Keratinocyte (primary cell): ENCODE data around the gene FAF1.

ENCODE experiments used
- EZH2 ChIP-seq: IDR thresholded peaks from one replicate; pipeline ENCODE4 v1.6.1; 2012; ENCODE audit warnings: inconsistent platforms, mild to moderate bottlenecking, low read length, moderate library complexity
- TF ChIP-seq, protein P1 (sequence below), 3 experiments: IDR thresholded peaks in 1 of 3; conservative IDR thresholded peaks in 1 of 3; optimal IDR thresholded peaks in 1 of 3; 2 replicates in 2 of 3; 3 replicates in 1 of 3; pipeline versions ENCODE3 to v1.5.1; 2011; ENCODE audit warnings: low read length in 3 of 3, mild to moderate bottlenecking in 3 of 3, moderate library complexity in 2 of 3, control low read depth in 1 of 3, inconsistent platforms in 1 of 3; ENCODE audit not compliant: insufficient read depth in 2 of 3; ENCODE audit errors: extremely low read depth in 1 of 3

DNA sequence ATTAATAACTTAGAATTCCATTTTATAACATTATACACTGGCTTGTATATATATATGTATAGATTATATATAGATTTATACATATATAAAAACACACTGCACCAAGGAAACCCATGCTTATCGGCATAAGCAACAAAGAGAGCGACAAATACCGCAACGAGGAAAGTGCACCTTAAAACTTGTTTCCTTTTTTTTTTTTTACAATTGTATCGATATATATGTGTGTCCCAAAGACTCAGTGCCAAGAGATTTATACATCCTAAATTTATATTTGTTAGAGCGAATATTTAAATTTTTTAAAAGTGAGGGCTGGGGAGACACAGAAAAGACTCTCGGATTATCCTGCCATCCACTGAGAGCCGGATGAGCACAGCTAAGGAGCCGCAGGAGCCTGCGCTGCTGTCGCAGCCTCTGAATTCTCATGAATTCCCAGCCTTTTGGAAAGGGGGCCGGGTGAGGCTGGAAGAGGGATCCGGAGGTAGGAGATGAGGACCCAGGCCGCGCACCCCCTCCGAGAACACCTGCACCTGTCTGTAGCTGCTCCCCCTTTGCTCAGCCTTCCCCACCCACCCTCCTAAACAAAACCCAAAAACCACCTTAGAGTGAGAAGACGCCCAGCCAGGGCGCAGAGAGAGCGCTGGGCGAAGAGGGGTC, 542.0 kb downstream of the FAF1 start:
- TF ChIP-seq, protein P1, sequence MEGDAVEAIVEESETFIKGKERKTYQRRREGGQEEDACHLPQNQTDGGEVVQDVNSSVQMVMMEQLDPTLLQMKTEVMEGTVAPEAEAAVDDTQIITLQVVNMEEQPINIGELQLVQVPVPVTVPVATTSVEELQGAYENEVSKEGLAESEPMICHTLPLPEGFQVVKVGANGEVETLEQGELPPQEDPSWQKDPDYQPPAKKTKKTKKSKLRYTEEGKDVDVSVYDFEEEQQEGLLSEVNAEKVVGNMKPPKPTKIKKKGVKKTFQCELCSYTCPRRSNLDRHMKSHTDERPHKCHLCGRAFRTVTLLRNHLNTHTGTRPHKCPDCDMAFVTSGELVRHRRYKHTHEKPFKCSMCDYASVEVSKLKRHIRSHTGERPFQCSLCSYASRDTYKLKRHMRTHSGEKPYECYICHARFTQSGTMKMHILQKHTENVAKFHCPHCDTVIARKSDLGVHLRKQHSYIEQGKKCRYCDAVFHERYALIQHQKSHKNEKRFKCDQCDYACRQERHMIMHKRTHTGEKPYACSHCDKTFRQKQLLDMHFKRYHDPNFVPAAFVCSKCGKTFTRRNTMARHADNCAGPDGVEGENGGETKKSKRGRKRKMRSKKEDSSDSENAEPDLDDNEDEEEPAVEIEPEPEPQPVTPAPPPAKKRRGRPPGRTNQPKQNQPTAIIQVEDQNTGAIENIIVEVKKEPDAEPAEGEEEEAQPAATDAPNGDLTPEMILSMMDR (optimal IDR thresholded peaks at IDR 0.05 in 1 of 3, IDR thresholded peaks at IDR 0.05 in 1 of 3, conservative IDR thresholded peaks at IDR 0.05 in 1 of 3; ENCODE audit: extremely low read depth in 1 of 3, insufficient read depth in 2 of 3, low read length in 3 of 3) = no peak
- no peak for TF ChIP-seq EZH2
